GM12891 (cell line): ENCODE results near the gene CNGB1.

Source experiments
- POLR2A ChIP-seq: IDR thresholded peaks from 2 replicates; pipeline ENCODE4 v1.6.1; 2011; ENCODE audit warnings: low read depth, low read length, control low read depth
- POLR2AphosphoS5 ChIP-seq: IDR thresholded peaks from 2 replicates; pipeline ENCODE4 v1.6.1; 2011; ENCODE audit warnings: low read depth, low read length, control low read depth
- TAF1 ChIP-seq: IDR thresholded peaks from 2 replicates; pipeline ENCODE4 v1.6.1; 2011; ENCODE audit warnings: low read depth, low read length, control low read depth

DNA sequence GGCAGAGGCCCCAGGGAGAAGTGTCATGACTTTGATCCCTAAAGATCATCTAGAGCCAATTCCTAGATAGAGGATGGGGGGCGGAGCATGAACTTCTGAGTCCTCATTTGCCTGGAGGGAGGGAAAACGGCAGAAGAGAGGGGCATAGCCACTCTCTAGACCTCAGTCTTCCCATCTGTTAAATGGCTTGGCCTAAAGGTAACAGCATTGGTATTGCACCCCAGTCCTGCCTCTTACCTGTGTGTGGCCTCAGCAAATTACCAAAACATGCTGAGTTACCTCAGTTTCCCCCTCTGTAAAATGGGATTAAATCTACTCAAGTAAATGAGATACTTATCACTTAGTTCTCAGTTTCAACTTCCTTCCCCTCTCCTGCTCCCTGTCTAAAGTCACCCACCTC lies 47.5 kb downstream of the CNGB1 start:
- no peak for TF ChIP-seq POLR2A
- TF ChIP-seq POLR2AphosphoS5 = no peak
- no peak for TF ChIP-seq TAF1
